Measurements from ENCODE around the gene TIMM44. TPM values are rescaled to one million over a fixed set of nuclear protein-coding genes. Genes with fewer than 3 reads are reported as not detected.

Gene TIMM44
- total RNA-seq, 2 donors from 2014 or later: 47.3 to 83.4 TPM

- H3K27me3 ChIP-seq (replicated peaks; ENCODE audit: insufficient read depth): no peaks in the 10 kb centered on the region
- intact Hi-C loops (cut with DNase I): no loop called here
These were observed 64.2 kb downstream of the TIMM44 start for GRCh38 chr19:7879111-7879807.

DNA sequence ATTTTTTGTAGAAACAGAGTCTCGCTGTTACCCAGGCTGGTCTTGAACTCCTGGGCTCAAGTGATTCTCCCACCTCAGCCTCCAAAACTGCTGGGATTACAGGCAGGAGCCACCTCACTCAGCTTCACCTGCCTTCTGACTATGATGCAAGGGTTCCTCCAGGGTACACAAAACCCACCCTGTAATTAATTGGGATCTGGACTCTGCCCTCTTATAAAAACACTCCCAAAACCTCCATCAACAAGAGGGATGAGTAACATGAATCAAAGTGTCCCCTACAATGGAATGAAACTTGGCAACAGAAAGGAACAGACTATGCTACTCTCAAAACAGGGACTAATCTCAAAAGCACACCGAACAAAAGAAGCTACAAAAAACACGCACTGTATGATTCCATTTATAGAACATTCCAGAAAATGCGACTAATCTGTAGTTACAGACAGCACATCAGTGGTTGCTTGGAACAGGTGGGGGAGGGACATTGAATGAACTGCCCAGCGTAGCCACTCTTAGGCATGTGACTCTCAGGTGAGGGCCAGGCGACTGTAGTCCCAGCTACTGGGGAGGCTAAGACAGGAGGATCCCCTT lies 66.1 kb downstream of the TIMM44 start:
- no peak overlapping the region for H3K27ac ChIP-seq
- WGBS: 57% methylated on average over 6 of the region's 6 CpGs

More at GRCh38 chr19:7879111-7879807, 64.2 kb downstream of the TIMM44 start:
- H3K4me1 ChIP-seq (replicated peaks): no peaks in the 10 kb centered on the region
- no peak overlapping the region for H3K4me3 ChIP-seq
- DNase-seq (ENCODE audit: low spot score): no peak
- H3K9me3 ChIP-seq: no peaks in the 10 kb centered on the region
- WGBS: 67% methylated on average over 14 of the region's 18 CpGs
- no peaks in the 10 kb centered on the region for H3K36me3 ChIP-seq
- TF ChIP-seq, protein P1, sequence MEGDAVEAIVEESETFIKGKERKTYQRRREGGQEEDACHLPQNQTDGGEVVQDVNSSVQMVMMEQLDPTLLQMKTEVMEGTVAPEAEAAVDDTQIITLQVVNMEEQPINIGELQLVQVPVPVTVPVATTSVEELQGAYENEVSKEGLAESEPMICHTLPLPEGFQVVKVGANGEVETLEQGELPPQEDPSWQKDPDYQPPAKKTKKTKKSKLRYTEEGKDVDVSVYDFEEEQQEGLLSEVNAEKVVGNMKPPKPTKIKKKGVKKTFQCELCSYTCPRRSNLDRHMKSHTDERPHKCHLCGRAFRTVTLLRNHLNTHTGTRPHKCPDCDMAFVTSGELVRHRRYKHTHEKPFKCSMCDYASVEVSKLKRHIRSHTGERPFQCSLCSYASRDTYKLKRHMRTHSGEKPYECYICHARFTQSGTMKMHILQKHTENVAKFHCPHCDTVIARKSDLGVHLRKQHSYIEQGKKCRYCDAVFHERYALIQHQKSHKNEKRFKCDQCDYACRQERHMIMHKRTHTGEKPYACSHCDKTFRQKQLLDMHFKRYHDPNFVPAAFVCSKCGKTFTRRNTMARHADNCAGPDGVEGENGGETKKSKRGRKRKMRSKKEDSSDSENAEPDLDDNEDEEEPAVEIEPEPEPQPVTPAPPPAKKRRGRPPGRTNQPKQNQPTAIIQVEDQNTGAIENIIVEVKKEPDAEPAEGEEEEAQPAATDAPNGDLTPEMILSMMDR (IDR thresholded peaks at IDR 0.05): no peak
- no peak for TF ChIP-seq POLR2AphosphoS5 (IDR thresholded peaks at IDR 0.05)
- TF ChIP-seq POLR2A (IDR thresholded peaks at IDR 0.05): no peak
- no peak overlapping the region for H3K27ac ChIP-seq

More for the DNA sequence above, 66.1 kb downstream of the TIMM44 start:
- TF ChIP-seq POLR2AphosphoS5 (IDR thresholded peaks at IDR 0.05) (no peak), POLR2A (IDR thresholded peaks at IDR 0.05) (no peak)
- TF ChIP-seq, protein P1 (IDR thresholded peaks at IDR 0.05): no peak
- no peak for DNase-seq (ENCODE audit: low spot score)
- Histone ChIP-seq H3K27me3 (replicated peaks; ENCODE audit: insufficient read depth) (no peaks in the 10 kb centered on the region), H3K36me3 (no peaks in the 10 kb centered on the region), H3K4me3 (no peak overlapping the region), H3K9me3 (no peaks in the 10 kb centered on the region), H3K4me1 (replicated peaks) (no peaks in the 10 kb centered on the region)
- intact Hi-C loops (cut with DNase I): no loop called here

Other genes starting within 250 kb of the TIMM44 start
- 1 to 10 TPM in 1 of 2 donors, not detected in 1; 1.5 TPM for gene FCER2, start 241.5 kb downstream of the TIMM44 start, total RNA-seq
- gene CLEC4G, start 211.6 kb downstream of the TIMM44 start, total RNA-seq: under 1 TPM in 1 of 2 donors, not detected in 1; 0.57 TPM
- gene CD209, start 196.1 kb downstream of the TIMM44 start, total RNA-seq: 1 to 10 TPM in 1 of 2 donors, under 1 TPM in 1; 0.97 to 1.2 TPM
- 10 to 100 TPM in 1 of 2 donors, not detected in 1; 11.0 TPM for gene CLEC4M, start 180.4 kb downstream of the TIMM44 start, total RNA-seq
- 10 to 100 TPM; 24.0 to 25.7 TPM for gene EVI5L, start 113.4 kb downstream of the TIMM44 start, total RNA-seq
- 1 to 10 TPM; 2.2 to 4.2 TPM for gene PRR36, start 69.3 kb downstream of the TIMM44 start, total RNA-seq
- 10 to 100 TPM in 1 of 2 donors, 1 to 10 TPM in 1; 4.8 to 11.7 TPM for gene LRRC8E, start 55.2 kb downstream of the TIMM44 start, total RNA-seq
- 10 to 100 TPM; 21.6 to 45.2 TPM for gene MAP2K7, start 39.8 kb downstream of the TIMM44 start, total RNA-seq
- gene TGFBR3L, start 28.8 kb downstream of the TIMM44 start, total RNA-seq: 1 to 10 TPM in 1 of 2 donors, not detected in 1; 3.2 TPM
- 10 to 100 TPM; 37.4 to 95.0 TPM for gene SNAPC2, start 23.3 kb downstream of the TIMM44 start, total RNA-seq
- gene CTXN1, start 17.5 kb downstream of the TIMM44 start, total RNA-seq: 10 to 100 TPM in 1 of 2 donors, 1 to 10 TPM in 1; 5.0 to 37.1 TPM
- gene ELAVL1, start 62.0 kb upstream of the TIMM44 start, total RNA-seq: 10 to 100 TPM; 35.6 to 76.9 TPM
- gene CCL25, start 109.1 kb upstream of the TIMM44 start, total RNA-seq: not detected
- gene FBN3, start 205.9 kb upstream of the TIMM44 start, total RNA-seq: 1 to 10 TPM; 3.1 to 5.2 TPM